Measurements from ENCODE around the gene KCTD21. TPM values are rescaled to one million over a fixed set of nuclear protein-coding genes. Genes with fewer than 3 reads are reported as not detected.

KCTD21 gene
- total and polyA plus RNA-seq, 4 donors, result 5.8 to 12.6 (median 9.2) TPM

GRCh38 chr11:78192223-78192719 lies 3.8 kb upstream of the KCTD21 start:
- WGBS, result 48% methylated on average over 6 of the region's 6 CpGs
- no peaks in the 10 kb centered on the region for H3K27me3 ChIP-seq (ENCODE audit: control insufficient read depth in 4 of 4, insufficient read depth in 4 of 4, low read length in 3 of 4)
- no peak for TF ChIP-seq RAD21 (IDR thresholded peaks at IDR 0.05)
- TF ChIP-seq, protein P1, sequence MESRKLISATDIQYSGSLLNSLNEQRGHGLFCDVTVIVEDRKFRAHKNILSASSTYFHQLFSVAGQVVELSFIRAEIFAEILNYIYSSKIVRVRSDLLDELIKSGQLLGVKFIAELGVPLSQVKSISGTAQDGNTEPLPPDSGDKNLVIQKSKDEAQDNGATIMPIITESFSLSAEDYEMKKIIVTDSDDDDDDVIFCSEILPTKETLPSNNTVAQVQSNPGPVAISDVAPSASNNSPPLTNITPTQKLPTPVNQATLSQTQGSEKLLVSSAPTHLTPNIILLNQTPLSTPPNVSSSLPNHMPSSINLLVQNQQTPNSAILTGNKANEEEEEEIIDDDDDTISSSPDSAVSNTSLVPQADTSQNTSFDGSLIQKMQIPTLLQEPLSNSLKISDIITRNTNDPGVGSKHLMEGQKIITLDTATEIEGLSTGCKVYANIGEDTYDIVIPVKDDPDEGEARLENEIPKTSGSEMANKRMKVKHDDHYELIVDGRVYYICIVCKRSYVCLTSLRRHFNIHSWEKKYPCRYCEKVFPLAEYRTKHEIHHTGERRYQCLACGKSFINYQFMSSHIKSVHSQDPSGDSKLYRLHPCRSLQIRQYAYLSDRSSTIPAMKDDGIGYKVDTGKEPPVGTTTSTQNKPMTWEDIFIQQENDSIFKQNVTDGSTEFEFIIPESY (IDR thresholded peaks at IDR 0.05), result no peak
- TF ChIP-seq JUND (IDR thresholded peaks at IDR 0.05), result no peak
- TF ChIP-seq RXRA (IDR thresholded peaks at IDR 0.05), result peak; percentile 58 to 77
- TF ChIP-seq YY1 (IDR thresholded peaks at IDR 0.05), result peak; percentile 63
- TF ChIP-seq SP1 (IDR thresholded peaks at IDR 0.05), result peak; percentile 22
- peak in 1 of 2 donors; percentile 31 for TF ChIP-seq HNF4A (conservative IDR thresholded peaks at IDR 0.05)
- no peak for TF ChIP-seq FOXA2 (IDR thresholded peaks at IDR 0.05)
- TF ChIP-seq, protein P2, sequence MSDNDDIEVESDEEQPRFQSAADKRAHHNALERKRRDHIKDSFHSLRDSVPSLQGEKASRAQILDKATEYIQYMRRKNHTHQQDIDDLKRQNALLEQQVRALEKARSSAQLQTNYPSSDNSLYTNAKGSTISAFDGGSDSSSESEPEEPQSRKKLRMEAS (IDR thresholded peaks at IDR 0.05), result no peak
- no peak for TF ChIP-seq FOXA1 (IDR thresholded peaks at IDR 0.05)
- peak; percentile 57 for TF ChIP-seq REST (IDR thresholded peaks at IDR 0.05)
- TF ChIP-seq EGR1 (IDR thresholded peaks at IDR 0.05; ENCODE audit: low read depth in 2 of 2), result peak; percentile 98 to 100
- H3K9ac ChIP-seq (ENCODE audit: low read depth in 1 of 2, low read length in 2 of 2), result peak overlapping the region in 1 of 2 donors; percentile 39
- H3K4me1 ChIP-seq (ENCODE audit: control insufficient read depth in 4 of 4, insufficient read depth in 4 of 4, low read length in 3 of 4), result peaks cover 11 to 49% (median 34%) of the 10 kb centered on the region in 4 donors
- peaks cover 0 to 2% (median 0%) of the 10 kb centered on the region in 4 donors for H3K36me3 ChIP-seq (ENCODE audit: control insufficient read depth in 4 of 4, insufficient read depth in 3 of 4, low read depth in 1 of 4, low read length in 3 of 4)
- DNase-seq (ENCODE audit: low spot score), result no peak
- peak overlapping the region; percentile 63 to 69 for H3K27ac ChIP-seq (ENCODE audit: low read depth in 1 of 2, low read length in 2 of 2)
- H3K9me3 ChIP-seq (ENCODE audit: control insufficient read depth in 4 of 4, low read length in 3 of 4), result no peaks in the 10 kb centered on the region
- no peak overlapping the region for H3K4me3 ChIP-seq (ENCODE audit: low read depth in 1 of 3, low read length in 3 of 3)

DNA sequence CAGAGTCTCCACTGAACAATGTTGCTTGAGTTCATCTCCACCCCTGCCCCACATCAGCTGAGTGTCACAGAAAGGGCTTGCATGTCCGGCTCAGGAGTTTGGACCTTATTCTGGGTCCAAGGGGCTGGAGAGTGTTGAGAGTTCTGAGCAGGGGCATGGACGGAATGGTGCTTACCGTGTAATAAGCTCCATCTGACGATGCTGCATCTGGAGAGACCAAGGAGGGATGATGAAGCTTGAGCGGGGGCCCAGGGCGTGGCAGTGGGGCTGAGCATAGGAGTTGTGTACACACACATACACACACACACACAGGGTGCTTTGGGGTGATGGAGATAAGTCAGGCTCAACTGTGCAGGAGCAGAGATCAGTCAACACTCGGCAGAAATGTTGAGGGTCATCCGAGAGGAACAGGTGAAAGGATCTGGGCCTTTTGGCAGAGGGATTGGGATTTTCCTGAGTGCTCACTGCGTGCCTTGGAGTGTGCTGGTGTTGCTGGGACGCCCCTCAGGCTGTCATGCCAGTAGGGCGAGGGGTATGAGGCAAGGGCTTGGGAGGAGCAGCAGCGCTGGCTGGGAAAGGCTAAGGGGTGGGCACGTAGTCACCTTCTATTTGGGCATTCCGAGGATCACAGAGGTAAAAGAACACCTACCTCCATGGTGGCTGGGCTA lies 2.6 kb upstream of the KCTD21 start:
- H3K36me3 ChIP-seq (ENCODE audit: control insufficient read depth in 4 of 4, insufficient read depth in 3 of 4, low read depth in 1 of 4, low read length in 3 of 4), result peaks cover 0 to under 1% (median 0%) of the 10 kb centered on the region in 4 donors
- H3K9ac ChIP-seq (ENCODE audit: low read depth in 1 of 2, low read length in 2 of 2), result no peak overlapping the region
- peaks cover 18 to 55% (median 45%) of the 10 kb centered on the region in 4 donors for H3K4me1 ChIP-seq (ENCODE audit: control insufficient read depth in 4 of 4, insufficient read depth in 4 of 4, low read length in 3 of 4)
- H3K9me3 ChIP-seq (ENCODE audit: control insufficient read depth in 4 of 4, low read length in 3 of 4), result no peaks in the 10 kb centered on the region
- no peak overlapping the region for H3K4me3 ChIP-seq (ENCODE audit: low read depth in 1 of 3, low read length in 3 of 3)
- no peak for TF ChIP-seq RAD21 (IDR thresholded peaks at IDR 0.05)
- TF ChIP-seq HNF4A (conservative IDR thresholded peaks at IDR 0.05), result peak; percentile 70 to 72
- TF ChIP-seq RXRA (IDR thresholded peaks at IDR 0.05), result peak in 1 of 2 donors; percentile 27
- peak; percentile 15 for TF ChIP-seq SP1 (IDR thresholded peaks at IDR 0.05)
- TF ChIP-seq ATF3 (IDR thresholded peaks at IDR 0.05), result no peak
- peak; percentile 17 for TF ChIP-seq HNF4G (IDR thresholded peaks at IDR 0.05)
- WGBS, result 83% methylated on average over 14 of the region's 14 CpGs
- no peak for DNase-seq (ENCODE audit: low spot score)
- H3K27me3 ChIP-seq (ENCODE audit: control insufficient read depth in 4 of 4, insufficient read depth in 4 of 4, low read length in 3 of 4), result no peaks in the 10 kb centered on the region
- peak overlapping the region in 1 of 2 donors; percentile 60 for H3K27ac ChIP-seq (ENCODE audit: low read depth in 1 of 2, low read length in 2 of 2)
